Motor neuron (in vitro differentiated cells): ENCODE measurements around the gene CHL1. TPM values are rescaled to one million over a fixed set of nuclear protein-coding genes. Genes with fewer than 3 reads are reported as not detected.

Experiments
- ATAC-seq, 8 experiments: fragments of 200-7000 bp; cut with Tn5 transposase; replicated peaks in 6 of 8; 2 replicates each; pipeline ENCODE4 v1.8.0; 2021; ENCODE audit warnings: mild to moderate bottlenecking in 8 of 8, moderate library complexity in 8 of 8
- H3K27ac ChIP-seq, 2 donors: fragments of 250-450 bp; sonication (Bioruptor Pico); 2 replicates each; pipeline ENCODE4 v1.9.0; 2021; ENCODE audit warnings: antibody characterized with exemption in 2 of 2, mild to moderate bottlenecking in 2 of 2, moderate library complexity in 1 of 2
- H3K4me1 ChIP-seq, 2 donors: fragments of 250-450 bp; sonication (Bioruptor Pico); replicated peaks in 1 of 2; 2 replicates each; pipeline ENCODE4 v1.6.1; 2021; ENCODE audit warnings: antibody characterized with exemption in 2 of 2, mild to moderate bottlenecking in 2 of 2, moderate library complexity in 1 of 2
- H3K4me3 ChIP-seq, 5 donors: fragments of 250-450 bp; sonication (Bioruptor Pico); 2 replicates each; pipeline ENCODE4 v1.9.0; 2021; ENCODE audit warnings: antibody characterized with exemption in 5 of 5, mild to moderate bottlenecking in 5 of 5, moderate library complexity in 4 of 5
- WGBS, 10 experiments: fragments of 450-650 bp; shearing (Covaris generic); methylation state at CpG; one replicate each; pipeline ENCODE4 v1.0.0; 2022; 5-methylcytosine and 5-hydroxymethylcytosine counted together
- in situ Hi-C, 9 experiments: fragments of 400-800 bp; cut with MboI; loops; one replicate each; pipeline ENCODE4 v1.15.0; 2021; ENCODE audit warnings: low sequenced_read_pairs in 9 of 9, low pct_unique_long_range_greater_than_20kb in 2 of 9; ENCODE audit not compliant: unreplicated experiment in 9 of 9
- total RNA-seq, 8 experiments: library from RNA; unstranded; fragments of 300-600 nt; gene quantifications; 2 replicates each; pipeline versions ENCODE4 v1.2.3 to v1.2.4, GENCODE V29; 2022

The CHL1 gene
- total RNA-seq, 8 experiments from 2014 or later = 0.40 to 349 (median 57.0) TPM

DNA sequence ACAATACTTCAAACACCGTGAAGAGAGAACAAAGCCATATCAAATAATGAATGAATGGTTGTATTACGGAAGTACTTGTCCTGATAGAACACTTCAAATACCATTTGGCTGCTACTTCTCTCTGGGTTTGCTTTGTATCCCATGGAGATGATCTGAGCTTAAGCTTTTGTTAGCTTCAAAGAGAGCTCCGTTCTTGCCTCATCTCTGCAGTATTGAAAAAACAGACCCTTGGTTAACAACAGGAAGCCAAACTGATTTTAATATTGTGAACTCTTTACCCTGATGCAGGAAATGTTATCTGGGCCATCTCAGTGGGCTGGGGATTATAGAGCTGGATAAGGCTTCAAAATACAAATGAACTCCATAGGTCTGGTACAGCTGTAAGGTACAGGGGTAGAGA, 101.0 kb downstream of the CHL1 start:
- WGBS, 10 experiments = 0 to 80% (median 61%) methylated on average over 2 to 3 of the region's 3 CpGs; no CpG with 5 or more reads in 1 of the 10 experiments
- H3K4me3 ChIP-seq = no peak overlapping the region
- ATAC-seq = peak in 1 of 8 experiments; percentile 88
- no peak overlapping the region for H3K27ac ChIP-seq
- H3K4me1 ChIP-seq = peaks cover 0 to 3% of the 10 kb centered on the region in 2 donors
- in situ Hi-C loops = no loop called here

DNA sequence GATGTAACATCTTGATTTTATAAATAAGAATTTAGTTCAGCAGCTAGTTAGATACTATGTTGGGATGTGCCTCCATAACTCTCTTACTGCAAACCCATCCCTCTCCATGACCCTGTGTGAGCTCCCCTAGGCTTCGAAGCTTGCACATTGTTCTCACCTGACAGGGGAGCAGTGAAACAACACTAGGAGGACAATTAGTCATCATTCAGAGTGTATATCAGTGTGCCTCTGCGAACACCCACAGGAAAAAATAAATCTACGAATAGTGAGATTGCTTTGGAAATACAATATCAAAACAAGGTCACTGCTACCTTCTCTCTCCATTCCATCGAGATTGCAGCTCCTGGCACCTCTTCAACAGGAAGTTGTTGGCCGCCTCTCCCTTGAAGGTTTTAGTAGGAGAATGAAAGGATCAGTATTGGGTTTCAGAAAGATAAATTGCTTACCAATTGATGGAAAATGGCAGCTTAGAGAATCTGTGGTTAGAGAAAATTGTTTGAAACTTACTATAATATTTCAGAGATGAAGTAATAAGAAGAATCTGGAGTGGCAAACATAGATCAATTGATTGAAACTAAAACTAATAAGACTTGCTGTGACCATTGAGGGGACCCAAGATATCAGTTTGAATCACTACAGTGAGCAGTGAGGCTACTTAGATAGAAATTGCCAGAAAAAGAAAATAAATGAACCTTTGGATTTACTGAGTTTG, 103.2 kb downstream of the CHL1 start:
- H3K4me1 ChIP-seq = peaks cover 0 to 3% of the 10 kb centered on the region in 2 donors
- no peak for ATAC-seq
- no peak overlapping the region for H3K27ac ChIP-seq
- no peak overlapping the region for H3K4me3 ChIP-seq
- WGBS, 10 experiments = 14 to 100% (median 80%) methylated on average over 1 to 5 of the region's 5 CpGs
- in situ Hi-C loops = no loop called here

DNA sequence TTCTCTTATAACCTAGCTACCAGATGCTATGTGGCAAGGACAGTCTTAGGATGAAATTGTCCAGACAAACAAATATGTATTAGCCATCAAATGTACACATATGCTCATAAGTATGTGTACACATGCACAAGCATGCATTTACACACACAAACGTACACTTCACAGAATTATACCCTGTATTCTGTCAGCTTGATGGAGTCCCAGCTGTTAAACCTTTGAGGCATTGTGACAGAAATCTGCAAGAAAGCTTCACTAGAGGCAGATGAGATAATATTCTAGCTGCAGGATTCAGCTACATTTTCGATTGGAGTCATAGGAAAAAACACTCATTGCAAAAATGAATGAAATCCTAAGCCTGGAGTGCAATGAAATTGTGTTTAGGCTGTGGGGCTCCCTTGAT, 110.6 kb downstream of the CHL1 start:
- WGBS, 10 experiments = 0 to 100% (median 6%) methylated on average over 1 to 2 of the region's 2 CpGs; no CpG with 5 or more reads in 3 of the 10 experiments
- peaks cover 0 to 7% of the 10 kb centered on the region in 2 donors for H3K4me1 ChIP-seq
- in situ Hi-C loops = no loop called here
- H3K4me3 ChIP-seq = no peak overlapping the region
- H3K27ac ChIP-seq = no peak overlapping the region
- no peak for ATAC-seq

DNA sequence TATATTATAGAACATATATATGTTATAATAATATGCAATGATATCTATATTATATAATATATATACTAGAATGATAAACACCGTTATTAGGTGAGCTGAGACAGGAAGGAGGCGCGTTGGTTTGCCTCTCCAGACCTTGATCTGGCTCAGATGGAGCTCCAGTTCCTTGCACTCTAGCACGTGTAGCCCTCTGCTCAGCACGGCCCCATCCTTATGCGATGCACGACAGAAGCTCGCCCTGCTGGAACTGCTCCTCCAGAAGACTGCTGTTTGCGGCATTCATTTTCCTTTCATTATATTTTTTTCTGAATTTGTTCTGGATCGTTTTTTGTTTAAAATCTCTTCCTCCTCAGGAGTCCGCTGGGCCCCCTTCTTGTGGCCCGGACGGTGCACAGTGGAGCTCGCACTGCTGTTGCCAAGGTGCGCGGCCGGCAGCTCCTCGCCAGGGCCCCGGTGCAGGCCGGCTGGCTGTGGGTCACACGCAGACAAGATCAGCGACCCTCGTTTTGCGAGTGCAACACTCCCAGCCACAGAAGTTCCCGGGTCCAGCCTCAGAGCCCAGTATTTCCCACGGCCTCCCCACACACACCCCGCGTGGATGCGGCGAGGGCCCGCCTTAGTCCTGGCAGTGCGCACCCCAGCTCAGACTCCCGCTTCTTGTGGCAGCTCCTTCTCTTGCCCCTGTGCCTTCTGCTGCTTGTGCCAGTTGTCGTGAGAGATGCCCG, 112.2 kb downstream of the CHL1 start:
- H3K4me1 ChIP-seq = peaks cover 0 to 18% of the 10 kb centered on the region in 2 donors
- peak in 1 of 8 experiments; percentile 67 for ATAC-seq
- no peak overlapping the region for H3K27ac ChIP-seq
- WGBS, 10 experiments = 24 to 93% (median 47%) methylated on average over 3 to 20 of the region's 35 CpGs; no CpG with 5 or more reads in 1 of the 10 experiments
- no peak overlapping the region for H3K4me3 ChIP-seq
- in situ Hi-C loops = no loop called here

DNA sequence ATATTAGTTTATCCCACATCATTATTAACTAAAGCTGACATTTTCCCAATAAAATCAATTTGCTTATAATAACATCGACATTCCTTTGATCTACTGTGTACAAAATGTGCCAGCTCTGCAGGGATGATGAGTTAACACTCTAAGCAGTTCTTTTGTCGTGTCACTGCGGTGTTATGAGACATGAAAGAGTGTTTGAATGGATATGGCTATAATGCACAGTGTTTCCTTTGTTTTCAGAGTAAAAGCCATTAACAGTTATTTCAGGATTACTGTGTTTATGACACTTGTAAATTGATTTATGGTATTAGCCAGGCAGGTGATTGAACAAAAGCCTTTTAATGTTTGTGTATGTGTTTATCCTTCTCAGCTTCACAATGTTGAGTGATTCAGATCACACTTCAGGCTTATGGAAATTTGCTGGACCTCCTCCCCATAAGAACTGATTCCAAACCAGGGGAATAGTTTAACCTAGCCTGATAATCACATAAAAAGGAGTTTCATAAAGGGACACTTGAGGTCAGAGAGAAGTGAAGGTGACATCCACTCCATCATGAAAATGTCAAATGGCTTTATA, 115.7 kb downstream of the CHL1 start:
- WGBS, 10 experiments = 0 to 93% (median 10%) methylated on average over 1 to 3 of the region's 3 CpGs; no CpG with 5 or more reads in 3 of the 10 experiments
- H3K4me3 ChIP-seq = no peak overlapping the region
- peak in 4 of 8 experiments; percentile 51 to 89 (median 61) for ATAC-seq
- no peak overlapping the region for H3K27ac ChIP-seq
- H3K4me1 ChIP-seq = peaks cover 0 to 18% of the 10 kb centered on the region in 2 donors
- in situ Hi-C loops = no loop called here

DNA sequence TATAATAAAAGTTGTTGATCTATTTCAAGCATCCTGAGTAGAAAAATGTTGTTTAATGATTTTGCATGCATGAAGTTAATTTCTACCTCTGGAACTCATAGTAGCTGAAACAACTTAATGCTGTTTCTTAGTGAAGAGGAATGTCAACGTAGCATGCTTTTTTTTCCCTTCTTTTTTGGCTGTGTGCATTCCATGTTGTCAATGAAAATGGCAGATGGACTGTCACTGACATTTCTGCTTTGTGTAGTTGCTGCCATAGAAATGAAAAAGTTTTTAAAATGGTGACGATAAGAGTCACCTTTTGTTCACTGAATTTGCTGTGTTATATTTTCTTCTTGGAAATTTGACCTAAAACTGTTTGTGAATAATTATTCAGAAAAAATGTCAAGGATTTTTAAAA, 116.3 kb downstream of the CHL1 start:
- H3K27ac ChIP-seq = no peak overlapping the region
- in situ Hi-C loops = no loop called here
- H3K4me3 ChIP-seq = no peak overlapping the region
- H3K4me1 ChIP-seq = peaks cover 0 to 18% of the 10 kb centered on the region in 2 donors
- WGBS, 10 experiments = 0 to 100% (median 45%) methylated on average over 1 to 2 of the region's 2 CpGs
- peak in 1 of 8 experiments; percentile 18 for ATAC-seq

DNA sequence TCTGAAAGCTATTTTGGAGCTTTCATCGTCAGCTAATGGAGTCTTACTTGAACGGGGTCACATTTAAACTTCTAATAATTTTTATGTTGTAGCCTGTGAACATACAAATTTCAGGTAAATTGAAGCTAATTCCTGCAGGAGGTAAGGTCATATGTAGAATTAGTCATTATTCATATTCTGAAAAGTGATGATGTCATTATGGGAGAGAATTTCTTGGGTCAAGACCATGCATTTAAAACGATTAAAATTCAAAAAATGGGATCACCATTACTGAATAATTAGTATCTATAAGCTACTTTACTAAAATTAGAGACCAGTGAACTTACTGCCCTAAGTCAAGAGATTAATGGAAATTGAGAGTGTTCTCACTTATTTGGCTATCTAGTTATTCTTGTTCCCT, 120.4 kb downstream of the CHL1 start:
- ATAC-seq = no peak
- Histone ChIP-seq H3K4me3 (no peak overlapping the region), H3K27ac (no peak overlapping the region), H3K4me1 (peaks cover 0 to 13% of the 10 kb centered on the region in 2 donors)
- WGBS, 10 experiments = 8 to 89% (median 44%) methylated on average over 1 to 3 of the region's 3 CpGs; no CpG with 5 or more reads in 1 of the 10 experiments
- in situ Hi-C loops = no loop called here

DNA sequence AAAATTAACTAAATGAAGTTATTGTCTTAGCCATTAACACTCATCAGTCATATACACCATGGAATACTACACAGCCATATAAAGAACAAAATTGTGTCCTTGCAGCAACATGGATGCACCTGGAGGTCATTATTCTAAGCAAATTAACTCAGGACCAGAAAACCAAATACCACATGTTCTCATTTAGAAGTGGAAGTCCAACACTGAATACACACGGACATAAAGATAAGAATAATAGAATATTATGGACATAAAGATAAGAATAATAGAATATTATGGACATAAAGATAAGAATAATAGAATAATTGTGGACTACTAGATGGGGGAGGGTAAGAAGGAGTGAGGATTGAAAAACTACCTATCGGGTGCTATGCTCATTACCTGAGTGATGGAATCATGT, 122.3 kb downstream of the CHL1 start:
- Histone ChIP-seq H3K27ac (no peak overlapping the region), H3K4me3 (no peak overlapping the region), H3K4me1 (no peaks in the 10 kb centered on the region)
- ATAC-seq = no peak
- in situ Hi-C loops = no loop called here
- WGBS, 10 experiments = 0 to 100% (median 75%) methylated on average over 1 to 2 of the region's 2 CpGs; no CpG with 5 or more reads in 1 of the 10 experiments

DNA sequence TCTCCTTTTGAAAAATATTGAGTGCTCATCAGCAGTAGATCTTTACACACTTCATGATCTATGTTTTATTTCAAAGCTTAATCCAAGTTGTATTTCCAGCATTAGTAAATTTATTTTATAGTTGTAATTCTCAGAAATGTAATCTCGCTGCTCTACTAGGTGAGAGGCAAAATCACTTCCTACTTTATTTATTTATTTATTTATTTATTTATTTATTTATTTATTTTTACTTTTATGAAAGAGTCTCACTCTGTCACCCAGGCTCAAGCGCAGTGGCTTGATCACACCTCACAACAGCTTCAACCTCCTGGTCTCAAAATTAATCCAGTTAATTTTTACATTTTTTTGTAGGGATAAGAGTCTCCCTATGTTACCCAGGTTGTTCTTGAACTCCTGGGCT, 127.9 kb downstream of the CHL1 start:
- Histone ChIP-seq H3K4me1 (no peaks in the 10 kb centered on the region), H3K27ac (no peak overlapping the region), H3K4me3 (no peak overlapping the region)
- in situ Hi-C loops = no loop called here
- ATAC-seq = no peak
- WGBS, 10 experiments = 37 to 100% (median 56%) methylated on average over 1 to 2 of the region's 2 CpGs; no CpG with 5 or more reads in 1 of the 10 experiments

DNA sequence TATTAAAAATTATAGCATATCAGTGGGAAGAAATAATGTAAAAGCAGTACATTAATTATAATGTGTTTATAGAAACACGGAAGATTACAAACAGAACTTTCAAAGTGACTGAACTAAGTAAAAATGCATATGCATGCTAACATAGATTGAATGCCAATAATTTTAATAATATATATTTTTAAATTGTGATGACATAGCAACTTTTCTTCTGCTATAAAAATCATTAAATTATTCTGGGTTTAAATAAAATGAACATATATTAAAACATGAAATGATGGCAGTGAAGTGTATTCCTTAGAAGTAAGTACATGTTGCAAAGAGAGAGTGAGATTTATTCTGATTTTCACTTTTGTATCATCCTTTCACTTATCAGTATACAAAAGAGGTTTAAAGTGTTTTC, 128.9 kb downstream of the CHL1 start:
- no peaks in the 10 kb centered on the region for H3K4me1 ChIP-seq
- H3K4me3 ChIP-seq = no peak overlapping the region
- WGBS, 10 experiments = 31 to 93% (median 85%) methylated on average over 1 of the region's 1 CpG; no CpG with 5 or more reads in 2 of the 10 experiments
- H3K27ac ChIP-seq = no peak overlapping the region
- in situ Hi-C loops = no loop called here
- no peak for ATAC-seq

DNA sequence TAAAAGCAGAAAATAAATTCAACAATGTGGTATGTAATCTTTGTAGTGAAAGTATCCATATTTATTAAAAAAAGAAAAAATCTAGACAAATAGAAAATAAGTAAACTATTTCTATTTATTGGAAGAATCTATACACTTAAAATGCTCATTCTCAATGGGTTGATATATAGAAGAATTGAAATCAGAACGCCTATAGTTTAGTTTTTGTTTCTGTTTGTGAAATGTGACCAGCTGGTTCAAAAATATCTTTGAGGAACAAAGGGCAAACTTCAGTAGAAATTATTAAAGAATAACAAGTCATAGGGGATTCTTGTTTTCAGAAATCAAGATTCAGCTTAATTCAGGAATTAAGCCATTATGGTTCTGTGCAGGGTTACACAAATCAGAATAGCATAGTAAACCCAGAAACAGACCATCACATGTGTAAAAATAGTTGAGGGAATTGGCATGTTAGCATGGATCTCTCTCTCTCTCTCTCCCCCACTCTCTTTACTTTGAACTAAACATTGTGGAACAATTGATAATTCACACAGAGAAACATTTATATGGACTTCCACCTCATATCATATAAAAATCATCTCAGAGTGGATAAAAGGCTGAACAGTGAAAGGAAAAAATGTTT, 134.0 kb downstream of the CHL1 start:
- 7 to 90% (median 43%) methylated on average over 1 of the region's 1 CpG; no CpG with 5 or more reads in 2 of the 10 experiments for WGBS, 10 experiments
- no peak for ATAC-seq

DNA sequence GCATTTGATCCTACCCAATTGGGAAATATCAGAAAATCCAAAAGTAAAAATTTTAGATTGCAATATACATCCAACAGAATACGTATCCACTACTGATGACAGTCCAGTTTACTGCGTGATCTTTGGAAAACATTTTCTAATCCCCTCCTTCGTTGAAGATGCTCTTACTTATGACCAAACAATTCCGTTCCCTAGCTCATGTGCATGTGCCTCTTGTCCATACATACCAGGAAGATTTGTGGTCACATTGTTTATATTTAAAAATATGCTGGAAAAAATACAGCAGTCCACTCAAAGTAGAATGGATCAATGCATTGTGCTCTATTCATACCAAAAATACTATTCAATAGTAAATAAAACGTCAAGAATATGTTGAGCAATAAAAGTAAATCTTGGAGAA, 135.3 kb downstream of the CHL1 start:
- in situ Hi-C loops = no loop called here
- Histone ChIP-seq H3K4me1 (peaks cover 0 to 32% of the 10 kb centered on the region in 2 donors), H3K27ac (no peak overlapping the region), H3K4me3 (no peak overlapping the region)
- ATAC-seq = no peak
- WGBS, 10 experiments = 15 to 93% (median 61%) methylated on average over 2 to 5 of the region's 5 CpGs

More for the DNA sequence above, 134.0 kb downstream of the CHL1 start:
- Histone ChIP-seq H3K27ac (no peak overlapping the region), H3K4me1 (peaks cover 0 to 25% of the 10 kb centered on the region in 2 donors), H3K4me3 (no peak overlapping the region)
- in situ Hi-C loops = no loop called here

DNA sequence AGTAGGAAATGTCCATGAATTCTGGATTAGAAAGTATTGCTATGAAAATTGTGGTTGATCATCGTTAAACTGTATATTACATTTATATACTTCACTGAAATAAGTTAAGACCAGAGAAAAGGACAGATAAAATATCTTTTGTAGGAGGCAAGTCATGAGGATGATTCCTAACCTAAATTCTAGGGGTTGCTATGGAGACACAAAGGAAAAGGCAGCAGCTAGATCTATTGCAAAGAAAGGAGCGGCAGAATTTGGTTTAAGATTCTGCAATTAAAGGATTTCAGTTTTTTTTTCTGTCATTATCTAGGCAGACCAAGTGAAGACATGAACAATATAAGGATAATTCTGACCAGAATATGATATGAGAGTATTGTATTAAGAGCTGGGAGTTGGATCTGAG, 136.1 kb downstream of the CHL1 start:
- no peak overlapping the region for H3K27ac ChIP-seq
- H3K4me1 ChIP-seq = peaks cover 0 to 32% of the 10 kb centered on the region in 2 donors
- no peak overlapping the region for H3K4me3 ChIP-seq
- WGBS, 10 experiments = 0 to 50% (median 15%) methylated on average over 1 to 2 of the region's 2 CpGs
- ATAC-seq = peak in 2 of 8 experiments; percentile 19 to 22
- in situ Hi-C loops = no loop called here
